Measurements from ENCODE around the gene TBXT.
"Not testable (repeated sequence)": the region's sequence is repeated elsewhere in the genome, so short reads cannot be mapped to it uniquely, and the experiment has no call there.

TBXT gene

DNA sequence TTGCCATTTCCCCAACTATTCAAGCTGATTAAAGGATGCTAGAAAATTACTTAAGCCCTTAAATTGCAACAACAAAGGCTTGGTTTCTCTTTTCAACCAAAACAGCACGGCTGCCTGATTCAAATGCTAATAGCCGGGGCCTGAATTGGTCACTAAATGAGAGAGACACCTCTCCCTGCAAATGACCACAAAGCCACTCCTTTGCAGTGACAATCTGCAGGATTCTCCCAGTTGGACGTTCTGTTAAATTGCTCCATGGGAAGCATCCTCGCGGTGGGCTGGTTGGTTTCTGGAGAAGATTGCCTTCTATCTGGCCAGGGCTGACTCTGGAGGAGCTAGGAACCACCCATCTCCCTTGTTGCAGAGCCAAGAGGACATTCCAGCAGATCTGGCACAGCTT, 29.7 kb upstream of the TBXT start:
- no peak overlapping the region for H3K4me3 ChIP-seq (ENCODE audit: insufficient read depth, low read depth, low read length, poor library complexity, severe bottlenecking)
- no peaks in the 10 kb centered on the region for H3K27me3 ChIP-seq (replicated peaks; ENCODE audit: control insufficient read depth, insufficient read depth, low read length, poor library complexity, severe bottlenecking)
- no peaks in the 10 kb centered on the region for H3K4me1 ChIP-seq (ENCODE audit: control insufficient read depth, insufficient read depth, low read length, poor library complexity, severe bottlenecking)
- no peaks in the 10 kb centered on the region for H3K36me3 ChIP-seq (ENCODE audit: control insufficient read depth, insufficient read depth, low read length)
- DNase-seq, result no peak
- H3K9me3 ChIP-seq (ENCODE audit: control insufficient read depth, low read length), result no peaks in the 10 kb centered on the region
- H3K27ac ChIP-seq (ENCODE audit: insufficient read depth, low read length, poor library complexity, severe bottlenecking), result no peak overlapping the region

DNA sequence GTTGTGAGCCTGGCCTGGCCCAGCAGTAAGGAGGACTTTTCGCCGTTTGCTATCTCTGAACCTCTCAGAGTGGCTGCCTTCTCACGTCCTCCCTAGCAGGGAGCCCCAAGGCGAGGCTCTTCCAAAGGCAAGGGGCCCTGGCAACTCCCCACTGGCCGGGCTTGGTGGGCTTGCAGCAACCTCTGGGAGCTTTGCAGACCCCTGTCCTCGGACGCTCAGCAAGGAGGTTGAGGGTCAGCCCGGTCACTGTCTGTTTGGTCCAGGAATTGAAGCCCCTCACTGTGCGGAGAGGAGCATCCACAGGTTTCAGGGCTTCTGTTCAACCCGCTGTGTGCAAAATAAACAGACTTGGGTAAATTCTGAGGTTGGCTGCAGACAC, 28.2 kb upstream of the TBXT start:
- DNase-seq, result no peak
- no peaks in the 10 kb centered on the region for H3K9me3 ChIP-seq (ENCODE audit: control insufficient read depth, low read length)
- H3K27me3 ChIP-seq (replicated peaks; ENCODE audit: control insufficient read depth, insufficient read depth, low read length, poor library complexity, severe bottlenecking), result no peaks in the 10 kb centered on the region
- no peaks in the 10 kb centered on the region for H3K4me1 ChIP-seq (ENCODE audit: control insufficient read depth, insufficient read depth, low read length, poor library complexity, severe bottlenecking)
- H3K36me3 ChIP-seq (ENCODE audit: control insufficient read depth, insufficient read depth, low read length), result no peaks in the 10 kb centered on the region
- H3K4me3 ChIP-seq (ENCODE audit: insufficient read depth, low read depth, low read length, poor library complexity, severe bottlenecking), result no peak overlapping the region
- no peak overlapping the region for H3K27ac ChIP-seq (ENCODE audit: insufficient read depth, low read length, poor library complexity, severe bottlenecking)

DNA sequence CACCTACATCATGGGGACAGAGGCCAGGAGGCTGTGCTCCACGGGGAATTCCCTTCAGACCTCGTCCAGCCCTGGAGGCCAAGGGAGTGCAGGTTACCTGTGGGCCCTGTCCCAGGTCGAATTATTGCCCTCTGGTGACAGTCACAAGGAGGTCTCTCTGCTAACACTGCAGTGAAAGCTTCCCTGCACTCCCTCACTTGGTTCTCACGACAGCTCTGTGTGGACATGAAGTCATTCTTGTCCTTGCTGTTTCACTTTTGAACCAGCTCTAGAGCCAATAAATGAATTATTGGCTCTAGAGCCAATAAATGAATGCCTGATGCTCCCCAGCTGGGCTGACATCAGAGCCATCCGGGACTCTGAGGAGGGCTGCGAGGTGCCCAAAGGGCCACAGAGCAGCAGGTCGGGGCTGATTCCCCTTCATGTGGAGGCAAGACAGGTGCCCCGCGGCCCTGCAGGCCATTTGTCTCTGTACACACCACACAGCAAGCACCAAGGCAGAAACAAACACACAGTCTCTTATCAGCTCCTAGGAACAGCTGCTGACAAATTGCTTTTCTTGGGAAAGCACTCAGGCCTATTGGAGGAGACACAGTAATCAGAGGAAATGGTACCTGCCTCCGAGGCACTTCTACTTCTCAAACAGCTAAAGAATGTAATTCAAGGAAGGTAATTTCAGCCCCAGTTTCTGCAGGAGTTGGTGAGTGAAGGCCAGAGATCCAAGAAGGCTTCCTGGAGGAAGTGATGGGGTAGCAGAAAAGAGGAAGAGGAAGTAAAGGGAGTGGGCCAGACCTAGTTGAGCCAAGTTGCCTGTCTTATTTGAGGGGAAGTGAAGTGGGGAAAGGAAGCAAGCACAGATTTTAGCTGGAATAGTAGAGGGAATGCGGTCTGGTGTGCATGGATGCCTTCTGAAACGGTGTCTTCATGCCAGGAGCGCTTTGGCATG, 27.5 kb upstream of the TBXT start:
- Histone ChIP-seq H3K36me3 (ENCODE audit: control insufficient read depth, insufficient read depth, low read length) (no peaks in the 10 kb centered on the region), H3K4me1 (ENCODE audit: control insufficient read depth, insufficient read depth, low read length, poor library complexity, severe bottlenecking) (no peaks in the 10 kb centered on the region), H3K4me3 (ENCODE audit: insufficient read depth, low read depth, low read length, poor library complexity, severe bottlenecking) (no peak overlapping the region), H3K9me3 (ENCODE audit: control insufficient read depth, low read length) (no peaks in the 10 kb centered on the region), H3K27ac (ENCODE audit: insufficient read depth, low read length, poor library complexity, severe bottlenecking) (no peak overlapping the region), H3K27me3 (replicated peaks; ENCODE audit: control insufficient read depth, insufficient read depth, low read length, poor library complexity, severe bottlenecking) (no peaks in the 10 kb centered on the region)
- DNase-seq, result no peak

DNA sequence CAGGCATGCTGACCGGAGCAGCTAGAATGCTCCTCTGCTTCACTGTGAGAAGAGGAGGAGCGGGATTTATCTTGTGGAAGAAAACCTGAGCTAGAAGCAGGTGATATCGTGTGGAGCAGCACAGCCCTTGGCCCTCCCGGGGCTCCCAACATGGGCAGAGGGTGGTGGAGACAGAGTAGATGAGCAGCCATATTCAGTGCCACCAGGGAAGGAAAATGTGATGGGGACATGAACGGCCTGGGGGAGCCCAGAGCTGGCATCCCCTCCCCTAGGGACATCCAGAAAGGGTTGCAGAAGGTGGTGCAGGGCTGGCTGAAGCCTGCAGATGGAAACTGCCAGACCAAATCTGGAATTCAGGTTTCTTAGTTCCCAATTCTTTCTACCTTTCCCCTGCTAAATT, 24.9 kb upstream of the TBXT start:
- H3K9me3 ChIP-seq (ENCODE audit: control insufficient read depth, low read length), result no peaks in the 10 kb centered on the region
- no peaks in the 10 kb centered on the region for H3K36me3 ChIP-seq (ENCODE audit: control insufficient read depth, insufficient read depth, low read length)
- no peaks in the 10 kb centered on the region for H3K4me1 ChIP-seq (ENCODE audit: control insufficient read depth, insufficient read depth, low read length, poor library complexity, severe bottlenecking)
- DNase-seq, result no peak
- no peak overlapping the region for H3K4me3 ChIP-seq (ENCODE audit: insufficient read depth, low read depth, low read length, poor library complexity, severe bottlenecking)
- H3K27me3 ChIP-seq (replicated peaks; ENCODE audit: control insufficient read depth, insufficient read depth, low read length, poor library complexity, severe bottlenecking), result no peaks in the 10 kb centered on the region
- no peak overlapping the region for H3K27ac ChIP-seq (ENCODE audit: insufficient read depth, low read length, poor library complexity, severe bottlenecking)

DNA sequence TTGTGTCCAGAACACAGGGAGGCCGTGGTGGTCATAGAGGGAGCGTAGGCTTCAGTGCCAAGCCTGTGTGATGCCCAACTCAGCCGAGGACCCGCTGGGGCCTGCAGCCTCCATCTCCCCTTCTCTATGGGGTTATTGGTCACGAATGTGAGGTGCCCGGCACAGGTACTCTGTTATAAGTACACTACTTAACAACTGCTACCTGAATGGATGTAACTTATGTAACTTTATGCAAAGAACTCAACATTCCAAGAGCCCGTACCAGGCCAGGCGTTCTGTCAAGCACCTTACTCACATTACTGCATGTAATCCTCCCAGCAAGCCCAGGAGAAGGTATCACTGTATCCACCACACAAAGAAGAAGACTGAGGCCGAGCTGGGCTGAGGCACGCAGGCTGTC, 24.5 kb upstream of the TBXT start:
- Histone ChIP-seq H3K4me3 (ENCODE audit: insufficient read depth, low read depth, low read length, poor library complexity, severe bottlenecking) (no peak overlapping the region), H3K27ac (ENCODE audit: insufficient read depth, low read length, poor library complexity, severe bottlenecking) (no peak overlapping the region), H3K9me3 (ENCODE audit: control insufficient read depth, low read length) (no peaks in the 10 kb centered on the region), H3K36me3 (ENCODE audit: control insufficient read depth, insufficient read depth, low read length) (no peaks in the 10 kb centered on the region), H3K27me3 (replicated peaks; ENCODE audit: control insufficient read depth, insufficient read depth, low read length, poor library complexity, severe bottlenecking) (no peaks in the 10 kb centered on the region), H3K4me1 (ENCODE audit: control insufficient read depth, insufficient read depth, low read length, poor library complexity, severe bottlenecking) (no peaks in the 10 kb centered on the region)
- DNase-seq, result no peak

DNA sequence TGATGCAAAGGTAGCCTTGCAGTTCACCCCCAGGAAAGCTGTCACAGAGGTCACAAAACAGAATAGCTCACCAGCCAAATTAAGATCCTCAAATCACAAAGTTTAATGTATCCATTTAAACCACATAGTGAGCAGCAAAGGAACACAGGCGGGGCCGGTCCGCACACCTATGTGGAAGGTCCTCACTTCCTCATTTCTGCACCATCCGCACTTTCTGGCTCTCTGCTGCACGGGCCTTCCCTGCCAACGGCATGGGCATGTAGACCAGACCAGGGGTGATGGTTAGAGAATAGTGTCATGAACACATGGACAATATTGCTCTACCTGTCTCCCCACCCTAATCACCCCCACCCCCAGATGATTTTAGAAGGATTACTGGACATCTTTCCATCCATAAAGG, 12.1 kb upstream of the TBXT start:
- Histone ChIP-seq H3K9me3 (ENCODE audit: control insufficient read depth, low read length) (no peaks in the 10 kb centered on the region), H3K4me1 (ENCODE audit: control insufficient read depth, insufficient read depth, low read length, poor library complexity, severe bottlenecking) (no peaks in the 10 kb centered on the region), H3K36me3 (ENCODE audit: control insufficient read depth, insufficient read depth, low read length) (no peaks in the 10 kb centered on the region), H3K27me3 (replicated peaks; ENCODE audit: control insufficient read depth, insufficient read depth, low read length, poor library complexity, severe bottlenecking) (no peaks in the 10 kb centered on the region), H3K27ac (ENCODE audit: insufficient read depth, low read length, poor library complexity, severe bottlenecking) (no peak overlapping the region), H3K4me3 (ENCODE audit: insufficient read depth, low read depth, low read length, poor library complexity, severe bottlenecking) (no peak overlapping the region)
- no peak for DNase-seq

DNA sequence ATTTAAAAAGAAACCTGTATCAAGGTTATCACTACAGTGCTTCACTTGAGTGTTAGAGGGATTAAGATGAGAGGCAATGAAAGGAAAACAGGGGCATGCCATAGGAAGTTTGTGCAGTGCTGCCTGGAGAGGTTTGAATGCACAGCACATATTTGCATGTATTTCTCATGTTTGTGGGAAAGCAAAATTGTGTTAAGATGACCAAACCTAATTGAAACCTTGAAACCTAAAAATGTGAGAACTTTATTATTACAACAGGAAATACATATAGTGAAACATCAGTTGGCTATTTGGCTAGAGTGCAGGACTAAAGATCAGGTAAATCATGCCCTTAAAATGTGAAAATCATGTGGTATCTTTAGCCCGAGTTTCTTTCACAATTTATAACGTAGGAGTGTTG, 8.5 kb upstream of the TBXT start:
- H3K36me3 ChIP-seq (ENCODE audit: control insufficient read depth, insufficient read depth, low read length), result no peaks in the 10 kb centered on the region
- H3K4me1 ChIP-seq (ENCODE audit: control insufficient read depth, insufficient read depth, low read length, poor library complexity, severe bottlenecking), result no peaks in the 10 kb centered on the region
- H3K27ac ChIP-seq (ENCODE audit: insufficient read depth, low read length, poor library complexity, severe bottlenecking), result no peak overlapping the region
- DNase-seq, result no peak
- no peaks in the 10 kb centered on the region for H3K27me3 ChIP-seq (replicated peaks; ENCODE audit: control insufficient read depth, insufficient read depth, low read length, poor library complexity, severe bottlenecking)
- no peak overlapping the region for H3K4me3 ChIP-seq (ENCODE audit: insufficient read depth, low read depth, low read length, poor library complexity, severe bottlenecking)
- H3K9me3 ChIP-seq (ENCODE audit: control insufficient read depth, low read length), result no peaks in the 10 kb centered on the region

DNA sequence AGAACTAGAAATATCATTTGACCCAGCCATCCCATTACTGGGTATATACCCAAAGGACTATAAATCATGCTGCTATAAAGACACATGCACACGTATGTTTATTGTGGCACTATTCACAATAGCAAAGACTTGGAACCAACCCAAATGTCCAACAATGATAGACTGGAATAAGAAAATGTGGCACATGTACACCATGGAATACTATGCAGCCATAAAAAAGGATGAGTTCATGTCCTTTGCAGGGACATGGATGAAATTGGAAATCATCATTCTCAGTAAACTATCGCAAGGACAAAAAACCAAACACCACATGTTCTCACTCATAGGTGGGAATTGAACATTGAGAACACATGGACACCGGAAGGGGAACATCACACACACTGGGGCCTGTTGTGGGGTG, 7.4 kb upstream of the TBXT start:
- H3K9me3 ChIP-seq (ENCODE audit: control insufficient read depth, low read length); H3K4me1 ChIP-seq (ENCODE audit: control insufficient read depth, insufficient read depth, low read length, poor library complexity, severe bottlenecking); H3K27me3 ChIP-seq (replicated peaks; ENCODE audit: control insufficient read depth, insufficient read depth, low read length, poor library complexity, severe bottlenecking); DNase-seq; H3K36me3 ChIP-seq (ENCODE audit: control insufficient read depth, insufficient read depth, low read length); H3K4me3 ChIP-seq (ENCODE audit: insufficient read depth, low read depth, low read length, poor library complexity, severe bottlenecking); H3K27ac ChIP-seq (ENCODE audit: insufficient read depth, low read length, poor library complexity, severe bottlenecking): not testable (repeated sequence)

DNA sequence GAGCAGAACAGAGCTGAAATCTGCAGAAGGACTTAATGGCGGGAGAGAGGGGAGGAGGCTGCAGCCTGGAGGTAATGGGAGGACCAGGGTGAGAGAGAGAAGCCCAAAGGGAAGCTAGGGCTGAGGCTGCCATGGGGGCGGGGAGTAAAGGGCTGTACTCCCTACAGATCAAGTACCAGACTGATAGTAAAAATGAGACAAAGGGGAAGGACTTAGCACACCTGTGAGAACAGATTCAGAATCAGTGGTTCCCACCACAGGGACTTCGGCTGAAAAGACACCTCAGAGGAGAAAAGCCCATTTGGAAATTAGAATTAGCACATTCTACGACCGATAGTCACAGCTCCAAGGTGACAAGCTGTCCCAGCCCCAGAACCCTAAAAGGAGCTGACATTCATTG, 6.4 kb upstream of the TBXT start:
- Histone ChIP-seq H3K4me1 (ENCODE audit: control insufficient read depth, insufficient read depth, low read length, poor library complexity, severe bottlenecking) (no peaks in the 10 kb centered on the region), H3K4me3 (ENCODE audit: insufficient read depth, low read depth, low read length, poor library complexity, severe bottlenecking) (no peak overlapping the region), H3K27me3 (replicated peaks; ENCODE audit: control insufficient read depth, insufficient read depth, low read length, poor library complexity, severe bottlenecking) (no peaks in the 10 kb centered on the region), H3K27ac (ENCODE audit: insufficient read depth, low read length, poor library complexity, severe bottlenecking) (no peak overlapping the region), H3K36me3 (ENCODE audit: control insufficient read depth, insufficient read depth, low read length) (no peaks in the 10 kb centered on the region), H3K9me3 (ENCODE audit: control insufficient read depth, low read length) (no peaks in the 10 kb centered on the region)
- DNase-seq, result no peak

DNA sequence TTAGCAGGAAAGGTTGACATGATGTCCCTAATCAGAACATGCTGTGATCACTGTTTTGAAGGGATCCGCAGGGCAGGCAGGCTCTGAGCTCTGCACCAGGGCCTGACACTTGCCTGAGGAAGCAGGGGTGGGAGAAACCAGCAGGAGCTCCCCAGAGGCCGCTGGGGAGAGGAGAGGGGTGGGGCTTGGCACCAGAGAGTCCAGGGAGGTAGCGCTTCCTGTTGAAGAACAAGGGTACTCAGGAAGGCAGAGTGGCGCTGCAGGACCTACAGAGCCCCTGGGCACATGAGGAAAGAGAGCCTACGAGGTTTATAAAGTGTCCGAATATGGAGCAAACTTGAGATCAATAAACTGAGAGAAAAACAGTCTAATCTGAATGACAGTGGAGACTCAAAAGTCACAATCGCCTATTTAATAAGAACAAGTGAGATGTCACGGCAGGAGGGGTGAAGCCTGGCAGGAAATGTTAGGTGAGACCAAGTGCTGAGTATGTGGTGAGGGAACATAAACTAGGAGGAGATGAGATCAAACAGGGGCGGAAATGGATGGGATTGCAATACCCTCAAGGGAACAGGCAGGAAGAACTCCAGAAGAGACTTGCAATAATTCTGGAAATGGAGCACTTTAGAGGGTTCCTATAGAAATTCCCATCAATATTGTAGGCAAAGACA, 5.8 kb upstream of the TBXT start:
- H3K4me1 ChIP-seq (ENCODE audit: control insufficient read depth, insufficient read depth, low read length, poor library complexity, severe bottlenecking), result peaks cover 5% of the 10 kb centered on the region
- H3K27ac ChIP-seq (ENCODE audit: insufficient read depth, low read length, poor library complexity, severe bottlenecking), result no peak overlapping the region
- H3K36me3 ChIP-seq (ENCODE audit: control insufficient read depth, insufficient read depth, low read length), result no peaks in the 10 kb centered on the region
- peaks cover 3% of the 10 kb centered on the region for H3K27me3 ChIP-seq (replicated peaks; ENCODE audit: control insufficient read depth, insufficient read depth, low read length, poor library complexity, severe bottlenecking)
- no peak for DNase-seq
- no peak overlapping the region for H3K4me3 ChIP-seq (ENCODE audit: insufficient read depth, low read depth, low read length, poor library complexity, severe bottlenecking)
- no peaks in the 10 kb centered on the region for H3K9me3 ChIP-seq (ENCODE audit: control insufficient read depth, low read length)
